ENCODE results near the gene ACTG1.
"Not testable (repeated sequence)": the region's sequence is repeated elsewhere in the genome, so short reads cannot be mapped to it uniquely, and the experiment has no call there.

Gene ACTG1

DNA sequence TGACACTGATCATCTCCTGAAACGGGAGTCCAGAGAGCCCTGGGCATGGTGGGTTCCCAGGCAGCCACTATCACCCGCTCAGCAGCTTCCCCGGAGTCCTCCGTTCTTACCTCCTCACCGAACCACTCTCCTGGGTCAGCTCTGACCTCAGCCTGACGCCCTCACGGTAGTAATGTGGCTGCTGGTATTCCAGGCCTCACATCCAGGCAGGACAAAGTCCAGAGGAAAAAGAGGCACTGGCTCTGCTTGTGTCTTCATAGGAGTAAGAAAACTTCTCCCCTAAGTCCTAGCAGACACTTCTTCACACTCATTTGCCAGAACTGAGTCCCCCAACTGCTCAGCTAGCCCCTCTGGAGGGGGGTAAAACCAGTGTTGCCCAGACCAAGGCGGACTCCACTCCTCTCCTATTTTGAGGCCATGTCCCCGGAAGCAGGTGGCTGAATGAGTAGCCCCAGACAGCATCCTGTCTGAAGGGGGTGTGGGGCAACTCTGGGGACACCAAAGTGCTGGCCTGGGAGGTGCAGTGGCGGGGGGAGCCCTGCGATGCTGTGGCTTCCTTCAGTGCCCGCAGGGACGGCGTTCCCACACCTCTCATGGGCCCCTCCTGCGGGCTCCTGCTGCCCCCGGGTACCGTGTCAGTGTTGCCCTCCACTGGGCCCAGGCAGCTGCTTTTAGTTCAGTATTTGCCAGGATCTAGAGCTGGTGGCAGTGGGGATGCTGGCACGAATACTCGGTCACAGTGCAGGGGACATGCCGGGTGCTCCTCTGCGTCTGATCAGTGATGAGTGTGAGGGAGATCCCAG lies 20.9 kb upstream of the ACTG1 start:
- no peak for DNase-seq (ENCODE audit: low read depth in 1 of 2, low spot score in 1 of 2)

DNA sequence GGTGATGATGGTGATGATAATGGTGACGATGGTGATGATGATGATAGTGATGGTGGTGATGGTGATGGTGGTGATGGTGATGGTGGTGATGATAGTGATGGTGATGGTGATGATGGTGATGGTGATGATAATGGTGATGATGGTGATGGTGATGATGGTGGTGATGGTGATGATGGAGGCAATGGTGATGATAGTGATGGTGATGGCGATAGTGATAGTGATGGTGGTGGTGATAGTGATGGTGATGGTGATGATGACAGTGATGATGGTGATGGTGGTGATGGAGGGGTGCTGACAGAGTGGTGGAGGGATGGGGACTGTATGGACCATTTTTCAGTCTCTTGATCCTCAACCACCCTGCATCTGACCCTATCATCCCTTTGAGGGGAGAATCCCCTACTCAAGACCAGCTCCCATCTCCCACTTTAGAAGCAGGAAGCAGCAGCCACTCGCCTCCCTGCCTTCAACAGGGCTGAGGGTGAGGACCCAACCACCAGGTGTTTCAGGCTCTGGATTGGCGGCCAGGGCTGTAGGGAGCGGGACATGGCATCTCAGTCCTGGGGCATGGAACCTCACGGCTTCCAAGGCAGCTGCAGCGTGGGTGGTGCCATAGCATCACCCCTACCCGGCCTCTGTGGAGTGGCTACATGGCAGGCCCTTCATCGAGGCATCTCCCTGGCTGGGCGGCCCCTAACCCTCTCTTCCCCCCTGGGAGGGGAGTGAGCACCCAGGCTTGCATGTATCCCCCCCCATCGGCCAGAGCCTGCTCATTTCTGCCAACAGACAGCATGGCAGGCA lies 20.1 kb upstream of the ACTG1 start:
- no peak for DNase-seq (ENCODE audit: low read depth in 1 of 2, low spot score in 1 of 2)

DNA sequence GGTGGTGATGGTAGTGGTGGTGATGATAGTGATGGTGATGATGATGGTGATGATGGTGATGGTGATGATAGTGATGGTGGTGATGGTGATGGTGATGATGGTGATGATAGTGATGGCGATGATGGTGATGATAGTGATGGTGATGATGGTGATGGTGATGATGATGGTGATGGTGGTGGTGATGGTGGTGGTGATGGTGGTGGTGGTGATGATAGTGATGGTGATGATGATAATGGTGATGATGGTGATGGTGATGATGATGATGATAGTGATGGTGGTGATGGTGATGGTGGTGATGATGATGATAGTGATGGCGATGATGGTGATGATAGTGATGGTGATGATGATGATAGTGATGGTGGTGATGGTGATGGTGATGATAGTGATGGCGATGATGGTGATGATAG lies 19.4 kb upstream of the ACTG1 start:
- not testable (repeated sequence) for DNase-seq (ENCODE audit: low read depth in 1 of 2, low spot score in 1 of 2)

GRCh38 chr17:81531013-81531412 lies 18.4 kb upstream of the ACTG1 start:
- not testable (repeated sequence) for DNase-seq (ENCODE audit: low read depth in 1 of 2, low spot score in 1 of 2)

DNA sequence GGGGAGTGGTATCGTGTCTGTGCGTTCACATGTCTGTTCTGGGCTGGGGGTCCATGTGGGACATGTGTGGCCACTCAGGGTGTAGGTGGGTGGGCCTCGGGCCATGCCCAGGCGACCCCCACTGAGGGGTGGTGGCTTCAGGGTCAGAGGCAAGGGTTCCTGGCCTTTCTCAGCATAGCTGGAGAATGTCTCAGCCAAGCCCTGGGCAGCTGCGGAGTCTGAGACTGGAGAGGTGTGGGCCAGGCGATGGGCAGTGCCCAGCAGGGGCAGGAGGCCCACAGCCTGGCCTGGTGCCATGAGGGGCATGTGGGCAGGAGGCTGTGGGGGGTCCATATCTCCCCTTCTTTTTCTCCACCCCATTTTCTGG lies 16.8 kb upstream of the ACTG1 start:
- no peak for DNase-seq (ENCODE audit: low read depth in 1 of 2, low spot score in 1 of 2)

DNA sequence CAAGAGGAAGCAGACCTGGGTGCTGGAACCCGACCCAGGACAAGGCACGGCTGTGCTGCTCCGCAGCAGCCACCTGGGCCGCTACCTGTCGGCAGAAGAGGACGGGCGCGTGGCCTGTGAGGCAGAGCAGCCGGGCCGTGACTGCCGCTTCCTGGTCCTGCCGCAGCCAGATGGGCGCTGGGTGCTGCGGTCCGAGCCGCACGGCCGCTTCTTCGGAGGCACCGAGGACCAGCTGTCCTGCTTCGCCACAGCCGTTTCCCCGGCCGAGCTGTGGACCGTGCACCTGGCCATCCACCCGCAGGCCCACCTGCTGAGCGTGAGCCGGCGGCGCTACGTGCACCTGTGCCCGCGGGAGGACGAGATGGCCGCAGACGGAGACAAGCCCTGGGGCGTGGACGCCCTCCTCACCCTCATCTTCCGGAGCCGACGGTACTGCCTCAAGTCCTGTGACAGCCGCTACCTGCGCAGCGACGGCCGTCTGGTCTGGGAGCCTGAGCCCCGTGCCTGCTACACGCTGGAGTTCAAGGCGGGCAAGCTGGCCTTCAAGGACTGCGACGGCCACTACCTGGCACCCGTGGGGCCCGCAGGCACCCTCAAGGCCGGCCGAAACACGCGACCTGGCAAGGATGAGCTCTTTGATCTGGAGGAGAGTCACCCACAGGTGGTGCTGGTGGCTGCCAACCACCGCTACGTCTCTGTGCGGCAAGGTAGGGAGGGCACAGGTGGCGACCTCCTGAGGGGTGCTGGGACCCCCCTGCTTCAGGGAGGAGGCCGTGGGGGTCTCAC lies 16.2 kb upstream of the ACTG1 start:
- DNase-seq (ENCODE audit: low read depth in 1 of 2, low spot score in 1 of 2) = no peak

- no peak for DNase-seq (ENCODE audit: low read depth in 1 of 2, low spot score in 1 of 2)
These were observed 15.7 kb upstream of the ACTG1 start for GRCh38 chr17:81528384-81528650.

GRCh38 chr17:81527591-81528383 lies 15.2 kb upstream of the ACTG1 start, which contains the start of gene FSCN2:
Gene FSCN2 (plus strand): TSS chr17:81528377. CDS start chr17:81528532, 155 bp downstream.
- no peak for DNase-seq (ENCODE audit: low read depth in 1 of 2, low spot score in 1 of 2)

DNA sequence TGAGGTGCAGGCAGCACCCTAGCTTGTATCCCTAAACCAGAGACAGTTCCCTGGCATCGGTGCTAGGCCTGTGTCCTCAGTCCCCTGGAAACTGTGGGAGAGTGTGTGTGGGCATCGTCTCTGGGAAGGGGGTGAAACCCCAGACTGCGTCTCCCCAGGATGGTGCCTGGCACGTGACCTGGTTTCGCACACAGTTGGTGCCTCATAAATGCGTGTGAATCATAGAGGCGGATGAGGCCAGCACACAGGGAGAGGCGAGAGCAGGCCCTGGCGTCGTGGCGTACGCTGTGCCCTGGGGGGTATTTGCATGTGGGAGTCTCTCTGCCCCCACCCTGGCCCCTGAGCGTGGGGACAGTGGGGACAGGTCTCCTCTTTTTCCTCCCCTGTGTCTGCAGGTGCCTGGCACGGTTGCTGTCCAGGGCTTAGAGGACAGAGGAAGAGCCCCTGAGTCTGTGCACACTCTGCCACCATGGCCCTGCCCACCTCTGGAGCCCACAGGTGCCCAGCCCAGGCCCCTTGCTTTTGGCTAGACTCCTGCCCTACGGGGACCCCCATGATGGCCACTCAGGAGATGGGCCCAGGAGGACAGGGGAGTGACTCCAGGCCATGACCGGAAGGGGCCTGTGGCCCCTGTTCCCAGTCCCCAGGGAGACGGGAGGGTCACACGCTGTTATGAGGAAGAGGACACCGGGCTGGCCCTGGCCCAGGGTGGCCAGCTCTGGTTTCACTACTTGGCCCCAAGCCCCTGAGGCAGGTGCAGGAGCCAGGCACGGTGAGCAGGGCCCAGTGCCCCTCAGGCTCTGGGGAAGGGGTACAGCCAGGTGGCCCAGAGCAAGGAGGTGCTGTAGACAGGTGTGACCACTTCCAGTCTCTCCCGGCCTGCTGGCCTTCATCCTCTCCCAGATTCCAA lies 14.3 kb upstream of the ACTG1 start:
- DNase-seq (ENCODE audit: low read depth in 1 of 2, low spot score in 1 of 2) = no peak

DNA sequence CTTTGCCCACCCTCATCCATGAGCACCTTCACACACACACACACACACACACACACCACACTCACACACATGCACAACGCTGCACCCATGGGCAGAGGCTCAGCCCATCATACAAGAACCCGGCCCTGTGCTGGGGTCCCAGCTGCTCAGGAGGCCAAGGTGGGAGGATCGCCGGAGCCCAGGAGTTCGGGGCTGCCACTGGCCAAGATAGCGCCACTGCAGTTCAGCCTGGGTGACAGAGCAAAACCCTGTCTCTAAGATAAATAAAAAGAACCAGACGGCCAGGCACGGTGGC lies 12.2 kb upstream of the ACTG1 start:
- no peak for DNase-seq (ENCODE audit: low read depth in 1 of 2, low spot score in 1 of 2)

GRCh38 chr17:81524039-81524864 lies 11.7 kb upstream of the ACTG1 start:
- DNase-seq (ENCODE audit: low read depth in 1 of 2, low spot score in 1 of 2) = no peak

DNA sequence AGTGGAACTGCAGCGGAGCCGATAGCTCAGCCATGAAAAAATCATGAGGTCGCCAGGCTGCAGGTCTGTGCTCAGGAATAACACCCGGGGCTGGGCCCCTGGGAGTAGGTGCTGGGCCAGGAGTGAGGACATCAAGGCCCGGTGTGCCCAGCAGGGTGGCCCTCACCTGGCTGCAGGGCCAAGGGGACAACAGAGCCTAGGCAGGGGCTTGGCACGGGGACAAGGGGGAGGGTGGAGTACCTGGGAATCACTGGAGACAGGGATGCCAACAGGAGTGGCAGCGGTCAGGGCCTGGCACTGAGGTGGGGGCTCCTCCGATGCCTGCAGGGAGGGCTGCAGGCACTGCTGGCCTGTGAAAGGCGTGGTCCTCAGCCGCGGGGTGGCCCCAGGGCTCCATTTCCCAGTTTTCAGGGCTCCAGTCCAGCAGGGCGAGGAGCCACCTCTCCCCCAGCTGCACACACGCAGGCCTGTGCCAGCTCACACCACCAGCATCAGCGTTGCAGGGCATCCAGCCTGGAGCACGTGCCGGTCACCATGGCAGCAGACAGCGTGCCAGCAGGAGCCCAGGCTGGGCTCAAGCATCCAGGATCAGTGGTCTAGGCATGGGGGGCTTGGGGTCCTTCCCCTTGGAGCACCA lies 10.9 kb upstream of the ACTG1 start:
- no peak for DNase-seq (ENCODE audit: low read depth in 1 of 2, low spot score in 1 of 2)

GRCh38 chr17:81522491-81523401 lies 10.1 kb upstream of the ACTG1 start:
- DNase-seq (ENCODE audit: low read depth in 1 of 2, low spot score in 1 of 2) = no peak

DNA sequence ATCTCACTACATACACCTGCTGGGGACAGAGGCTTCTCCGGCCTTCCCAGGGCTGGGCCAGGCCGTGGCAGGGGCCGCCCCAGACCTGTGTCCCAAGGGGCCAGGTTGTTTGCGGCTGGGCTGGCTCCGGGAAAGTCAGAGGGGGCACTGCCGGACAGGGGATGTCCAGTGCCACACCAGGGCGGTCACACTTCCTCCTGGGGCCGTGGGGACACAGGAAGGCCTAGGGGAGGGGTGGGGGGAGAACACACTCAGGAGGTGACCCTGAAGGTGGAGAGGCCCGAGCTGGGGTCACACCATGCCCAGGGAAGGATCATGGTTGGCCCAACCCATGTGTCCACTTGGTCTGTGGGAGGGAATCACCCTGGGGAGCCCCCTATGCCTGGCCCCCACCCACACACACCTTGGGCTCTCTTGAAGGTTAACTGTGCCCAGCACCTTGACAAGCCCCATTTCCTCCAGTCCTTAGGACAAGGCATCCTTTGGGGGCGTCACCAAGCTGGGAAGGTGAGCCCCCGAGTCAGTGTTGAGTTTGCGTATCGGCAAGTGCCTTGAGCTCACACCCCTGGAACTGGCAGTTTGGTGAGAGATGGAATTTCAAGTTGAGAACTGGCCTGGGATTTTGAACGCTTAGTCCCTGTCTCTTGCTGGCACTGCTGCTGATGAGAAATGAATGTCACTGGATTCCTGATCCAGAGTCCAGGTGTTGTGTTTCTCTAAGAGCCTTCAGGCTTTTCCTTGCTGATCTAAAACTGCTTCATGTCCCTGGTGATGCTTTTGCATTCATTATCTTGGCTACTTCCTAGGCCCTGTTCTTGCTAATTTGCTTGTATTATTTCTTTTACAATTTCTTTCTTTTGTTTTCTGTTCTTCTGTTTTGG lies 7.7 kb upstream of the ACTG1 start:
- no peak for DNase-seq (ENCODE audit: low read depth in 1 of 2, low spot score in 1 of 2)

- peak in 1 of 2 donors; percentile 65 for DNase-seq (ENCODE audit: low read depth in 1 of 2, low spot score in 1 of 2)
These were observed 6.9 kb upstream of the ACTG1 start for GRCh38 chr17:81519284-81520020.

DNA sequence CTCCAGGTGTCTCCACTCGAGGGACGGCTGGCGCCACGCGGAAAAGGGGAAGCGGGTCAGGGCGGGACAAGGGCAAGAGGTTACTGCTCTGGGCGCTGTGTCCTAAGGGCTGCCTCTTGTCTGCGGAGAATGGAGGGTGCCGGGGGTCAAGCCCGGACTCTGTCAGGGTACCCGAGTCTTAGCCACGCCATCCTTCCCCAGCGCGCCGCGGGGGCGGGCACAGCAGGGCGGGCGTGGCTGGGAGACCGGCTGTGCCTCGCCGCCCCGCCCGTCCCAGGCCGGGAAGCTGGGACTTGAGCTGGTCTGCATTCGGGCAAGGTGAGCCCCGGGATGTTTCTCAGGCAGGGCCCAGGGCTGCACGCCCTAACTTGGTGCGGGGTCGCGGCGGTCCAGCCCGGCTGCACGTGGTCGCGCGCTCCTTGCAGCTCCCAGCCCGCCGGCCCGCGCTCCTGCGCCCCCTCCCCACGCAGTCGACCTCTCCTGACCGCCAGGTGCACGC lies 6.2 kb upstream of the ACTG1 start:
- DNase-seq (ENCODE audit: low read depth in 1 of 2, low spot score in 1 of 2) = no peak
